GM13977 (cell line): ENCODE data around the gene SENP5.

ENCODE experiments used
- DNase-seq: peaks from one replicate; pipeline ENCODE4 v3.0.0; 2012; ENCODE audit warnings: low spot score
- in situ Hi-C: fragments of 300-500 bp; cut with MboI; formaldehyde crosslinking; loops from one replicate; pipeline ENCODE4 v1.12.0; 2022; ENCODE audit warnings: low sequenced_read_pairs, low pct_unique_long_range_greater_than_20kb, mixed read lengths, inconsistent platforms; ENCODE audit not compliant: unreplicated experiment
- TF ChIP-seq, protein P1 (sequence below): IDR thresholded peaks from 2 replicates; pipeline ENCODE4 v1.5.1; 2012; ENCODE audit warnings: mild to moderate bottlenecking, control low read depth; ENCODE audit not compliant: insufficient read depth; ENCODE audit errors: extremely low read depth, missing control alignments

The SENP5 gene

DNA sequence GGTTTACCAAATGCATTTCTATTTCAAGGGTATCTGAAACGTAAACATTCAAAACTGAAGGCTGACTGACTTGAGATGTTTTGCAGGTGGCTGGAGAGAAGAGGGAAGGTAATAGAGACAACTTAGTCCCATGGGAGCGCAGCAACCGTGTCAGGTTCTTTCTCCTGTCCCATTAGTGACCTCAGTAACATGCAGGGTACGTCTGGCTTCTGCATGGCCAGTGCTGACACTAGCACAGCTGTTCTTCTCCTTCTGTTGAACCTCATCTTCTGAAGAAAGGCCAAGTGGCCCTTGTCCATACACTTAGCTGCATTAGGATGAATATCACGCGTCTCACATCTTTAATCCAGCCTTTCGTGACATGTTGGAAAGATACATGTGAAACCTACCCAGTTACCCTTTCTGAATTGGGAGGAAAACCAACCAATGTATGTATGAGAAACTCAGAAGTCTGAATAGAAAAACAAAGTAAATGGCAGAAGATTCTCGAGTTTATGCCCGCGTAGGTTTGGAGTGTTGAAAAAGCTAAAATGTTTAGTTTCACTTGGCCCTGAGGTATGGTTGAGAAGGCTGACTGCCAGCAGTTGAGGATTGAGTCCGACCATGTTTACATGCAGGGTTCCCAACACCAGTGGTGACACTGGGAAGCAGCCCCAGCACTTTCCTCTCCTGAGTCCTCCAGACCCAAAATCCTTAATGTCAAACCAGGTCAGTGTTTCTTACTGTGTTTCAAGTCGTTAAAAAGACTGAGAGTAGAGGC, 64.3 kb downstream of the SENP5 start:
- TF ChIP-seq, protein P1, sequence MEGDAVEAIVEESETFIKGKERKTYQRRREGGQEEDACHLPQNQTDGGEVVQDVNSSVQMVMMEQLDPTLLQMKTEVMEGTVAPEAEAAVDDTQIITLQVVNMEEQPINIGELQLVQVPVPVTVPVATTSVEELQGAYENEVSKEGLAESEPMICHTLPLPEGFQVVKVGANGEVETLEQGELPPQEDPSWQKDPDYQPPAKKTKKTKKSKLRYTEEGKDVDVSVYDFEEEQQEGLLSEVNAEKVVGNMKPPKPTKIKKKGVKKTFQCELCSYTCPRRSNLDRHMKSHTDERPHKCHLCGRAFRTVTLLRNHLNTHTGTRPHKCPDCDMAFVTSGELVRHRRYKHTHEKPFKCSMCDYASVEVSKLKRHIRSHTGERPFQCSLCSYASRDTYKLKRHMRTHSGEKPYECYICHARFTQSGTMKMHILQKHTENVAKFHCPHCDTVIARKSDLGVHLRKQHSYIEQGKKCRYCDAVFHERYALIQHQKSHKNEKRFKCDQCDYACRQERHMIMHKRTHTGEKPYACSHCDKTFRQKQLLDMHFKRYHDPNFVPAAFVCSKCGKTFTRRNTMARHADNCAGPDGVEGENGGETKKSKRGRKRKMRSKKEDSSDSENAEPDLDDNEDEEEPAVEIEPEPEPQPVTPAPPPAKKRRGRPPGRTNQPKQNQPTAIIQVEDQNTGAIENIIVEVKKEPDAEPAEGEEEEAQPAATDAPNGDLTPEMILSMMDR, result no peak
- no peak for DNase-seq
- in situ Hi-C loops, result no loop called here

DNA sequence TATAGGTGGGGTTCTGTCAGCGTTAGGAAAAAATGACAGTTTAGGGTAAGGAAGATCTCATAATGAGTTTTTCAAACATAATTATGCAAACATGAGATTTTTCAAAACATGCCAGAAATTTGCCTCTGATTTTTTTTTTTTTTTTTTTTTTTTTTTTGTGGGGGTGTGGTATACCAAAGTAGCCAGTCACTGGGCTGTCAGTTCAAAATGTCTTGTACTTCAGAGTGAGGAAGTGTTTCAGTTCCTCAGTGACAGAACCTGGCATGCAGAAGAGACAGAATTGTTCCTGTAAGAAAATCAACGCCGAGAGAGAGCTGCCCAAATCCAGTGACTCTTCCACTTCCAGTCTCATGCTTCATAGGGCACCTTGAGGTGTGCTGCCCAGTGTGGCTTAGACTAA, 64.9 kb downstream of the SENP5 start:
- DNase-seq, result peak; percentile 23
- TF ChIP-seq, protein P1, result no peak
- in situ Hi-C loops, result no loop called here

DNA sequence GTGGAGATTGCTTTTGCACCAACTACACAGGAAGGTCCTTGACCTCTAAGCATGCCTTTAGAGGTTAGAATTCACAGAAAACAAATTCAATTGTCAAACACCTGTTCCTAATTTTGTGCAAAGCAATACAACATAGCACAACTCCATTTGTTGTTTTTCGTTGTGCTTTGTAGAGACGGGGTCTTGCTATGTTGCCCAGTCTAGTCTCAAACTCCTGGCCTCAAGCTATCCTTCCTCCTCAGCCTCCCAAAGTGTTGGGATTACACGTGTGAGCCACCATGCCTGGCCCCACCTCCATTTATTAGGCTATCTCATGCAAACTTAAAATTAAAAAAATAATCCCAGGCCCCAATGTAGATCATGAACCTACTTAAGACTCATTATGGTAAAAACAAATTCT, 68.6 kb downstream of the SENP5 start:
- TF ChIP-seq, protein P1, result no peak
- in situ Hi-C loops, result no loop called here
- no peak for DNase-seq

DNA sequence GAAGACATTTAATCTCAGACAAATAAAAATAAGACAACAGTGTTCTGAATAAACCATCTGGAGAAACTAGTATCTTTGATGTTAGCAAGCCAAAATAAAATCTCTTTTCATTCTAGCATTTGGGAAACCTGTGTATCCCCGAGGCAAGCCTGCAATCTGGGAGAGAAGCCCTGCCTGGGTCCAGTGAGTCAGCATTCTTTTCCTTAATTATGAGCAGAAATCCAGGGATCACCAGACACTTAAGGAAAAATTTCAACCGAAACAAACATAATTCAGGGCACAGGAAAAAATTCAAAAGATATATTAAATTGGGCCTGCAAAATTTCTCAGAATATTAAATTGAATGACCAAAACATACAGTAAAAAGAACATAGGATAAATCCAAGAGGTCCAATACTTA, 70.4 kb downstream of the SENP5 start:
- in situ Hi-C loops, result no loop called here
- no peak for DNase-seq
- TF ChIP-seq, protein P1, result no peak

DNA sequence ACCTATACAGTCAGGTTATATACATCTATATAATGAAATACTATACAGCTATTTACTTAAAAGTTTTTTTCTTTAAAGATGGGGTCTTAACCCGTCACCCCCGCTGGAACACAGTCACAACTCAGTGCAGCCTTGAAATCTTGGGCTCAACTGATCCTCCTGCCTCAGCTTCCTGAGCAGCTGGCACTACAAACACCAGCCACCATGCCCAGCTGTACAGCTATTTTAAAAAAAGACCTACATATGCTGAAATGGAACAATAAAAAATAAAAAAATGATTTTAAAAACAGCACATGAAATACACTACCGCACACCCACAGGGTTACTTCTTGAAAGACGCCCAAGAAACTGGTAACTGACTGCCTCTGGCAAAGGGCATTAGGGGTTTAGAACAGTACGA, 70.9 kb downstream of the SENP5 start:
- no peak for DNase-seq
- in situ Hi-C loops, result no loop called here
- TF ChIP-seq, protein P1, result no peak

DNA sequence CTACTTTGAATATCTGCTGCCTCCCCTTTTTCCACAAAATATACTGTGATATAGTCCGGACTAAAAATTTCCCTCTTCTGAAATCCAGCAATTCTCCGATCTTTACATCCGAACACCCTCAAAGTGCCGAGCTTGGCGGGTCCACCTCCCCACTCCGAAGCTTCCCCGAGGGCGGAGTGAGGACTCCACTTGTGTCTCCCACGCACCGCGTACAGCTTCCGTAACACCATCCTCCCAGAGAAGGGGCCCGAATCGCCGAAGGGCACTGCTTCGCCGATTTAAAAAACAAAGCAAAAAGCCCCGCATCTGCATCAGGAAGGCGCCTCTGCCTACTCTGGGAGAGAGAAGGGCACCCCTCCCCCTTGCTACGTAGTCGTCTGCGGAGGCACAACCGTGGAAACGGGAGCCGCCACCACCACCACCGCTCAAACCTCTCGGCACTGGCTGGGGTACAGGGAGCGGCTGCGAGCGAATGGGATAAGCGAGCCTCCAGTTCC, 74.1 kb downstream of the SENP5 start:
- in situ Hi-C loops, result no loop called here
- DNase-seq, result peak; percentile 67
- TF ChIP-seq, protein P1, result no peak
